Fibroblast of pulmonary artery (primary cell): ENCODE results near the gene KIF17.

Experiments used
- DNase-seq: peaks from one replicate; pipeline ENCODE4 v3.0.0-alpha.2; 2010; ENCODE audit warnings: low read depth
- H3K4me3 ChIP-seq: replicated peaks from 2 replicates; pipeline ENCODE4 v1.5.1; 2011; ENCODE audit warnings: low read depth, mild to moderate bottlenecking, control low read depth, low read length, moderate library complexity
- CTCF ChIP-seq: IDR thresholded peaks from 2 replicates; pipeline ENCODE4 v1.5.1; 2011; ENCODE audit warnings: mild to moderate bottlenecking, control low read depth, low read length, inconsistent platforms; ENCODE audit errors: missing control alignments

KIF17 gene

DNA sequence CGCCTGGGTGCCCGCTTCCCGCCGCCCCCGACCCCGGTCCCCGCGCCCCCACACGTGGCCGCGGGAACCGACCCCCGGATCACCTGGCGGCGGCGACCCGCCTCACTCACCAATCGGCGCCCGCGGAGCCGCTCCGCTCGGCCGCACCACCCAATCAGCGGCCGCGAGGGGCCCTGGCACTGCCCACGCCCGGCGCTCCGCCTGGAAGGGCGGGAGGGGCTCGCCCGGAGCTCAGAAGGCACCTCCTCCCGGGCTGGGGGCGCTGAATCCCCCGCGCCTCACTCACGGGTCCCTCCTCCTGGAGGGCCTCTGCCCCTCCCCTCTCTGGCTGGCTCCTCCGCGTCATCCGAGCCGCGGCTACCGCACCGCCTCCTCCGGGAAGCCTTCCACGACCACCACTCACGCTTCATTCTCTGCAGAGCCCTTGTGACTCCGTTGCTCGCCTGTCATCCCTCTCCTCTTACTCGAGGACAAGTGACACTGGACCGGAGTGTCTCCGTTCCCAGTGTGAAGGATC lies 14.3 kb upstream of the KIF17 start:
- TF ChIP-seq CTCF: no peak
- DNase-seq: peak; percentile 57
- H3K4me3 ChIP-seq: peak overlapping the region; percentile 62

DNA sequence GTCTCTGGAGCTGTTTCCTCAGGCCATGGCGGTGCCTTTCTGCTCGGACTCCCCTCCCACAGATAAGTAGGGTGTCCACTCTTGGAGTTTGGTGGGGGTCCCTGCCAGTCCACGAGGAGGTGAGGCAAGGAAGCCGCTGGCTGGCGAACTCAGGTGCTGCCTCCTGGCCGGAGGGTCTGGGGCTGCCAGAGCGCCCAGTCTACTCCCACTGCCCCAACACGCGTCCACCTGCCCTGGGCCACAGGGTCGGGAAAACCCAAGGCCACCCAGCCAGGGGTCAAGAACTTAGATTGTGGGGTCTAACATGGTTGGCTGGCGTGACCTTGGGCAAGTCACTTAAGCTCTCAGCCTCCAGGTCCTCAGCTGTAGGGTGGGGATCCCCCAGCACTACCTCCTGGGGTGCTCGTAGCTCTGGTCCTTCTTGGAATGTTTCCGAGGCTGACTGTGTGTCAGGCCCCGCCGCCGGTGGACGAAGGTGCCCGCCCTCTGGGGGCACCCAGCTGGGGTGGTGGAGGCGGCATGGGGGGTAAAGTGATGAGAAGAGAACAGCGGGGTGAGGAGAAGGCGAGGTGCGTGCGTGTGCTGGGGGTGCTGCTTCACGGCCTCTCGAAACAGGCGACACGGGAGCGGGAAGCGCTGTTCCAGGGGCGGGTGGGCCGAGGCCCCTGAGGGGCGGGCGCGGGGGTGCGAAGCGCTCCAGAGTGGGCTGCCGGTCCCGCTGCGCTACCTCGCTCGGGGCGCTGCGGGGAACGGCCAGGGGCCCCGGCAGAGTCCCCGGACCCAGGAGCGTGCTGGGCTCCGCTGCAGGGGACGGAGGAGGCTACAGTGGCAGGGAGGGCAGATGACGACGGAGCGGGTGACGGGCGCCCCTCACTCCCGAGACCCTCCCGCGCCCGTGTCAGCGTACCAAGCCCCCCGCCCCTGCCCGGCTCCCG lies 13.5 kb upstream of the KIF17 start:
- no peak for DNase-seq
- TF ChIP-seq CTCF: no peak
- H3K4me3 ChIP-seq: peak overlapping the region; percentile 62

GRCh38 chr1:20730690-20731056 lies 12.9 kb upstream of the KIF17 start:
- H3K4me3 ChIP-seq: no peak overlapping the region
- no peak for DNase-seq
- no peak for TF ChIP-seq CTCF

GRCh38 chr1:20729990-20730689 lies 12.3 kb upstream of the KIF17 start:
- no peak for TF ChIP-seq CTCF
- no peak for DNase-seq
- H3K4me3 ChIP-seq: no peak overlapping the region

GRCh38 chr1:20729155-20729931 lies 11.5 kb upstream of the KIF17 start:
- no peak for DNase-seq
- no peak for TF ChIP-seq CTCF
- H3K4me3 ChIP-seq: no peak overlapping the region

- no peak overlapping the region for H3K4me3 ChIP-seq
- TF ChIP-seq CTCF: no peak
- no peak for DNase-seq
Observed at GRCh38 chr1:20728371-20729154, 10.8 kb upstream of the KIF17 start.
